HG03064 (cell line): ENCODE measurements around the gene MEIOB.
"Not testable (repeated sequence)": the region's sequence is repeated elsewhere in the genome, so short reads cannot be mapped to it uniquely, and the experiment has no call there.

Experiments
- ATAC-seq: cut with Tn5 transposase; IDR thresholded peaks from one replicate; pipeline ENCODE4 v1.9.1; 2021; ENCODE audit warnings: low read depth; ENCODE audit not compliant: unreplicated experiment

The MEIOB gene

GRCh38 chr16:1907226-1907860 lies 35.4 kb upstream of the MEIOB start:
- no peak for ATAC-seq

GRCh38 chr16:1906846-1907165 lies 34.8 kb upstream of the MEIOB start:
- no peak for ATAC-seq

- ATAC-seq = no peak
Observed at GRCh38 chr16:1906055-1906845, 34.3 kb upstream of the MEIOB start.

GRCh38 chr16:1903845-1904840 lies 32.2 kb upstream of the MEIOB start:
- ATAC-seq = no peak

GRCh38 chr16:1903220-1903574 lies 31.2 kb upstream of the MEIOB start:
- no peak for ATAC-seq

- no peak for ATAC-seq
Observed at GRCh38 chr16:1902547-1903219, 30.7 kb upstream of the MEIOB start.

GRCh38 chr16:1900452-1900774 lies 28.4 kb upstream of the MEIOB start:
- ATAC-seq = no peak

GRCh38 chr16:1899641-1900451 lies 27.9 kb upstream of the MEIOB start:
- ATAC-seq = no peak

GRCh38 chr16:1897692-1898091 lies 25.7 kb upstream of the MEIOB start:
- ATAC-seq = not testable (repeated sequence)

- ATAC-seq = no peak
Observed at GRCh38 chr16:1895949-1896675, 24.1 kb upstream of the MEIOB start.

- ATAC-seq = no peak
Observed at GRCh38 chr16:1895068-1895467, 23.1 kb upstream of the MEIOB start.

- ATAC-seq = no peak
Observed at GRCh38 chr16:1890708-1891050, 18.7 kb upstream of the MEIOB start.

GRCh38 chr16:1890024-1890707 lies 18.2 kb upstream of the MEIOB start:
- no peak for ATAC-seq

- no peak for ATAC-seq
Observed at GRCh38 chr16:1887711-1888354, 15.9 kb upstream of the MEIOB start.

- ATAC-seq = no peak
Observed at GRCh38 chr16:1884889-1885288, 12.9 kb upstream of the MEIOB start.

GRCh38 chr16:1884155-1884760 lies 12.3 kb upstream of the MEIOB start:
- no peak for ATAC-seq

GRCh38 chr16:1881172-1881571 lies 9.2 kb upstream of the MEIOB start:
- not testable (repeated sequence) for ATAC-seq

GRCh38 chr16:1879477-1879876 lies 7.5 kb upstream of the MEIOB start:
- ATAC-seq = no peak
